Uterus (tissue), 2 donors: ENCODE results near the gene MGAT4A.

Source experiments
- CTCF ChIP-seq, 4 experiments: fragments of 200-600 bp in 2 of 4; fragments of 450-650 bp in 2 of 4; sonication (generic) in 2 of 4; IDR thresholded peaks; one replicate each; pipeline ENCODE4 v1.5.1; 2016 to 2019; ENCODE audit warnings: antibody characterized with exemption in 4 of 4, mild to moderate bottlenecking in 2 of 4, moderate library complexity in 1 of 4
- POLR2A ChIP-seq, 2 donors: fragments of 450-650 bp; IDR thresholded peaks; one replicate each; pipeline ENCODE4 v1.6.1; 2016; ENCODE audit warnings: antibody characterized with exemption in 2 of 2, mild to moderate bottlenecking in 1 of 2, moderate library complexity in 1 of 2

DNA sequence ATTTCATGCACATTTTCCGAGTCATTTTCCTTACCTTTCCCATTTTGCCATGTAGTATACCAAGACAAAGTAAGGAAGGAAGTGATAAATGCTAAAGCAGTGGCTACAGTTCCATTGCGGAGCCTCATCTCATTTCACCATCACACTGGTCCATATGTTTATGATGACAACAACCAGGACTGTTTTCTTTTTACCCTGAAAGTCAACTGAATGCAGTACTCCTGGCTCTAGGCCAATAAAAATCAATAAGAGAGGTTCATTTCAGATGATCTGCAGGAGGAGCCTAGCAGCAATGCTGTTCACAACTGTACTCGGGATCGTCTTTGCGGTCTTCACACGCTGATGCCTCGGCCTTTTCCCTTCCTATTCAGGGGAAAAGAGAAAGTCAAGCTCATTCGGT lies 4.7 kb downstream of the MGAT4A start:
- TF ChIP-seq CTCF (IDR thresholded peaks at IDR 0.05) (no peak), POLR2A (IDR thresholded peaks at IDR 0.05) (no peak)
